Lung (tissue), 12 donors: Measurements from ENCODE around the gene GUCY1A2. TPM values are rescaled to one million over a fixed set of nuclear protein-coding genes. Genes with fewer than 3 reads are reported as not detected.

Experiments
- ATAC-seq: fragments of 200-7000 bp; cut with Tn5 transposase; one replicate; pipeline ENCODE4 v1.9.1; 2020; ENCODE audit warnings: moderate number of reproducible peaks; ENCODE audit not compliant: insufficient read depth, low FRiP score
- DNase-seq, 3 donors: peaks; one replicate each; pipeline ENCODE4 v3.0.0-alpha.2; 2013 to 2017
- H3K27ac ChIP-seq, 2 donors: one replicate each; pipeline ENCODE4 v1.5.1; 2013; ENCODE audit warnings: mild to moderate bottlenecking in 2 of 2, moderate library complexity in 2 of 2, control low read depth in 1 of 2, inconsistent platforms in 1 of 2, low read depth in 1 of 2, low read length in 1 of 2
- H3K27me3 ChIP-seq, 3 donors: one replicate each; pipeline ENCODE4 v1.5.1; 2013; ENCODE audit warnings: low read length in 2 of 3; ENCODE audit not compliant: control insufficient read depth in 3 of 3, insufficient read depth in 3 of 3
- H3K36me3 ChIP-seq, 4 donors: one replicate each; pipeline ENCODE4 v1.5.1; 2013; ENCODE audit warnings: low read length in 4 of 4, mild to moderate bottlenecking in 1 of 4, moderate library complexity in 1 of 4; ENCODE audit not compliant: control insufficient read depth in 4 of 4, insufficient read depth in 4 of 4
- H3K4me1 ChIP-seq, 5 donors: one replicate each; pipeline ENCODE4 v1.5.1; 2013; ENCODE audit warnings: low read length in 5 of 5, mild to moderate bottlenecking in 2 of 5, moderate library complexity in 1 of 5; ENCODE audit not compliant: control insufficient read depth in 5 of 5, insufficient read depth in 5 of 5
- H3K4me3 ChIP-seq: one replicate; pipeline ENCODE4 v1.5.1; 2013; ENCODE audit warnings: mild to moderate bottlenecking, control low read depth, moderate library complexity
- H3K9ac ChIP-seq, 2 donors: one replicate each; pipeline ENCODE4 v1.5.1; 2013; ENCODE audit warnings: low read length in 2 of 2, control low read depth in 1 of 2; ENCODE audit not compliant: insufficient read depth in 1 of 2
- H3K9me3 ChIP-seq, 4 donors: one replicate each; pipeline ENCODE4 v1.5.1; 2013; ENCODE audit warnings: low read length in 3 of 4, mild to moderate bottlenecking in 1 of 4, moderate library complexity in 1 of 4; ENCODE audit not compliant: control insufficient read depth in 4 of 4, insufficient read depth in 3 of 4
- WGBS, 2 donors: extraction: QIAGEN DNeasy Blood & Tissue Kit; methylation state at CpG; one replicate each; pipeline ENCODE4 v1.1.7; 2013; 5-methylcytosine and 5-hydroxymethylcytosine counted together
- polyA plus RNA-seq, 2 donors: library from polyadenylated mRNA; stranded (reverse); fragments of 200-250 nt; gene quantifications; one replicate each; pipeline ENCODE4 v1.2.1, GENCODE V29; 2013
- total RNA-seq, 2 donors: library from RNA; depleted of rRNA in 1 of 2; stranded (reverse); fragments of >200 nt in 1 of 2; gene quantifications; one replicate each; pipeline ENCODE4 v1.2.1, GENCODE V29; 2014 to 2021
- TF ChIP-seq, protein P1 (sequence below): IDR thresholded peaks from 2 replicates; pipeline ENCODE4 v1.5.1; 2012; ENCODE audit warnings: mild to moderate bottlenecking; ENCODE audit errors: control extremely low read depth, extremely low read depth
- donor health status: control.
- donor health status: control.
- donor health status: Bipolar disorder and iron deficiency.
- donor health status: healthy.
- donor health status: DM: yes; HTN: yes; CAD: no.

GUCY1A2 gene
- total and polyA plus RNA-seq, 4 donors: 1.3 to 55.2 (median 5.7) TPM

DNA sequence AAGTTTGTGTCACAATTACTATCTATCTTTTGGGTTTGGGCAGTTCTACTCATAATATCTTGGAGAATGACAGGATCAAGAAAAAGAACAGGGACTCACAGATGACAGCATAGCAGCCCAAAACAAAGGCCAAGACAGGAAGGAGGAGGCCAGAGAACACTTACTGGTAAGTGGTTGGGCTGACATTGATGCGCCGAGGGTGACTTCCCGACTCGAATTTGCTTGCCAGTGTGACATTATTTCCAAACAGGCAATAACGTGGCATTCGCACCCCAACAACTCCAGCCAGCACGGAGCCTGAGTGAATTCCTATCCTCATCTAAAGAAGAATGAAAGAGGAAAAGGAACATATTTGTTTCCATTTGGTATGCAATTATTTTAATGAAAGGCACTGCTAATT lies 309.9 kb downstream of the GUCY1A2 start:
- no peaks in the 10 kb centered on the region for H3K4me1 ChIP-seq
- peaks cover 0 to 2% (median 0%) of the 10 kb centered on the region in 4 donors for H3K36me3 ChIP-seq
- no peak overlapping the region for H3K9ac ChIP-seq
- H3K9me3 ChIP-seq: no peaks in the 10 kb centered on the region
- ATAC-seq: no peak
- DNase-seq: no peak
- H3K27ac ChIP-seq: no peak overlapping the region
- TF ChIP-seq, protein P1, sequence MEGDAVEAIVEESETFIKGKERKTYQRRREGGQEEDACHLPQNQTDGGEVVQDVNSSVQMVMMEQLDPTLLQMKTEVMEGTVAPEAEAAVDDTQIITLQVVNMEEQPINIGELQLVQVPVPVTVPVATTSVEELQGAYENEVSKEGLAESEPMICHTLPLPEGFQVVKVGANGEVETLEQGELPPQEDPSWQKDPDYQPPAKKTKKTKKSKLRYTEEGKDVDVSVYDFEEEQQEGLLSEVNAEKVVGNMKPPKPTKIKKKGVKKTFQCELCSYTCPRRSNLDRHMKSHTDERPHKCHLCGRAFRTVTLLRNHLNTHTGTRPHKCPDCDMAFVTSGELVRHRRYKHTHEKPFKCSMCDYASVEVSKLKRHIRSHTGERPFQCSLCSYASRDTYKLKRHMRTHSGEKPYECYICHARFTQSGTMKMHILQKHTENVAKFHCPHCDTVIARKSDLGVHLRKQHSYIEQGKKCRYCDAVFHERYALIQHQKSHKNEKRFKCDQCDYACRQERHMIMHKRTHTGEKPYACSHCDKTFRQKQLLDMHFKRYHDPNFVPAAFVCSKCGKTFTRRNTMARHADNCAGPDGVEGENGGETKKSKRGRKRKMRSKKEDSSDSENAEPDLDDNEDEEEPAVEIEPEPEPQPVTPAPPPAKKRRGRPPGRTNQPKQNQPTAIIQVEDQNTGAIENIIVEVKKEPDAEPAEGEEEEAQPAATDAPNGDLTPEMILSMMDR: no peak
- WGBS, 2 donors: 64 to 78% methylated on average over 7 of the region's 7 CpGs
- no peak overlapping the region for H3K4me3 ChIP-seq
- H3K27me3 ChIP-seq: no peaks in the 10 kb centered on the region

DNA sequence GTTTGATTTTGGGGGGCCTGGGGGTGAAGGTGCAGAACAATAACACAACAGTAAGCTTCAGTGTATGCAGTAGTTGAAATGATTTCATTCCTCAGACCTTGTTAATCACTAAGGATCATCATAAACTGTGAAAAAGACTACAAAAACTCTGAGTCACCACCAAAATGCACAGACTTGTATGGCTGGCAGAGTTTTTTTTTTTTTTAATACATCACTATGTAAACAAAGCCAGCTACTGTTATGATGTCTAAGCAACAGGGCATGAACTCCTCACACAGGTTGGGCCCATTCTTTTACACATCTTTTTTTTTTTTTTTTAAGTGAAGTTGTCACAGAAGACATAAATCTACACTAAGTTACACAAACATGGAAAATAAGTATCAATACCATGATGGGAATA lies 311.9 kb downstream of the GUCY1A2 start:
- no peaks in the 10 kb centered on the region for H3K9me3 ChIP-seq
- H3K27ac ChIP-seq: no peak overlapping the region
- TF ChIP-seq, protein P1: no peak
- H3K4me1 ChIP-seq: no peaks in the 10 kb centered on the region
- peaks cover 0 to 2% (median 0%) of the 10 kb centered on the region in 4 donors for H3K36me3 ChIP-seq
- no peak overlapping the region for H3K9ac ChIP-seq
- DNase-seq: no peak
- H3K4me3 ChIP-seq: no peak overlapping the region
- H3K27me3 ChIP-seq: no peaks in the 10 kb centered on the region
- no peak for ATAC-seq

DNA sequence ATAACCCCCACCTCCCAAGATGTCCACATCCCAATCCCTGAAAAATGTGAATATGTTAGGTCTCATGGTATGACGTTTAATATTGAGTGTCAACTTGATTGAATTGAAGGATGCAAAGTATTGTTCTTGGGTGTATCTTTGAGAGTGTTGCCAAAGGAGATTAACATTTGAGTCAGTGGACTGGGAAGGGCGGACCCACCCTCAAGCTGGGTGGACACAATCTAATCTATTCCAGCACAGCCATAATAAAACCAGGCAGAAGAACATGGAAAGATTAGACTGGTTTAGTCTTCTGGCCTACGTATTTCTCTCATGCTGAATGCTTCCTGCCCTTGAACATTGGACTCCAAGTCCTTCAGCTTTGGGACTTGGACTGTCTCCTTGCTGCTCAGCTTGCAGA lies 315.5 kb downstream of the GUCY1A2 start:
- no peak for ATAC-seq

DNA sequence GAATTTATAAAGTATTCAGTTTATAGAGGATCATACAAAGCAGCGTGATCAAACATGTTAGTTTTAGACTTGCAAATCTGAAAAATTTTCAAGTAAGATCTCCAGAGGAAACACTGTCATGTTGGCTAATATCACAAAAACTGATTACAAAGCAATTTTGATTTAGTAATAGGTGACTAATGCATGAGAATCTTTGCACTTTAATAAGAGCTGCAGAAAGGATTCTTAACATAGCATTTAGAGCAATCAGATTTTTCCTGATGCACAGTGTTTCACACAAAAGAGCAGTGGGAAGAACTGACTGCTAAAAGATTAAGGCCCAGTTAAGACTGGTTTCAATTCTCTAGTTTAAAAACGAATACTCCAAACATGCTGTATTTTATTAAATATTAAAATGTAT lies 321.2 kb downstream of the GUCY1A2 start:
- ATAC-seq (no peak), DNase-seq (no peak)
- H3K9ac ChIP-seq: no peak overlapping the region

More for the DNA sequence above, 315.5 kb downstream of the GUCY1A2 start:
- Histone ChIP-seq H3K9ac (no peak overlapping the region), H3K4me1 (no peaks in the 10 kb centered on the region), H3K27ac (no peak overlapping the region), H3K27me3 (no peaks in the 10 kb centered on the region), H3K9me3 (no peaks in the 10 kb centered on the region), H3K36me3 (no peaks in the 10 kb centered on the region), H3K4me3 (no peak overlapping the region)
- DNase-seq: no peak
- 75 to 77% methylated on average over 3 of the region's 3 CpGs for WGBS, 2 donors
- TF ChIP-seq, protein P1: no peak

More for the DNA sequence above, 321.2 kb downstream of the GUCY1A2 start:
- Histone ChIP-seq H3K9me3 (no peaks in the 10 kb centered on the region), H3K4me1 (no peaks in the 10 kb centered on the region), H3K4me3 (no peak overlapping the region), H3K36me3 (peaks cover 0 to 3% (median 0%) of the 10 kb centered on the region in 4 donors), H3K27me3 (no peaks in the 10 kb centered on the region), H3K27ac (no peak overlapping the region)
- TF ChIP-seq, protein P1: no peak
- WGBS, 2 donors: 85 to 87% methylated on average over 2 of the region's 2 CpGs
